Thyroid gland (tissue), 4 donors: Measurements from ENCODE around the gene CTSV.
"Not testable (repeated sequence)": the region's sequence is repeated elsewhere in the genome, so short reads cannot be mapped to it uniquely, and the experiment has no call there.

Source experiments
- CTCF ChIP-seq, 6 experiments: fragments of 200-600 bp in 3 of 6; fragments of 450-650 bp in 3 of 6; sonication (generic) in 3 of 6; IDR thresholded peaks; one replicate each; pipeline ENCODE4 v1.5.1; 2016 to 2019; ENCODE audit warnings: antibody characterized with exemption in 6 of 6, mild to moderate bottlenecking in 2 of 6, inconsistent platforms in 1 of 6, moderate library complexity in 1 of 6
- POLR2A ChIP-seq, 2 donors: fragments of 450-650 bp; IDR thresholded peaks; one replicate each; pipeline ENCODE4 v1.6.1; 2017; ENCODE audit warnings: antibody characterized with exemption in 2 of 2, mild to moderate bottlenecking in 2 of 2, moderate library complexity in 1 of 2

GRCh38 chr9:97001338-97001737 lies 37.6 kb downstream of the CTSV start:
- TF ChIP-seq CTCF, POLR2A (IDR thresholded peaks at IDR 0.05): not testable (repeated sequence)
